GM20000 (cell line): ENCODE data around the gene SPAG16.

Experiments
- DNase-seq: peaks from one replicate; pipeline ENCODE4 v3.0.0; 2012; ENCODE audit warnings: low spot score
- TF ChIP-seq, protein P1 (sequence below): IDR thresholded peaks from 2 replicates; pipeline ENCODE4 v1.5.1; 2012; ENCODE audit warnings: mild to moderate bottlenecking, control low read depth; ENCODE audit errors: extremely low read depth, missing control alignments

Gene SPAG16

DNA sequence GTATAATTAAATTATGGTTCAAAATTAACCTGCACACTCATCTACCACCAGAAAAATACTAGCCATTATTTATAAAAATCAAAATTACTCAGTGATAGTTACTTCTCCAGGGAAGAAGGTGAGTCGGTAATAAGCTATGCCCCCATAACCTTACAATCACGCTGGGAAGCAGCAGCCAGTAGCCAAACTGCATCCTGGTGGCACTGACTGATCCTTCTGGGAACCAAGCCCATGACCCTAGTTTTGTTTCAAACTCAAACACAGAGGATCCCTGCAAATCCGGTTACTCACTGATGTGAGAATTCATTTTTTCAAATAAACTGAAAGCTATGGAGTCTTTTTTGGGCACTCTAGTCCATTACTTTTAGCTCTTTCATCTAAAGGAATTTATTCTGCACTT is 1038.4 kb downstream of the SPAG16 start:
- TF ChIP-seq, protein P1, sequence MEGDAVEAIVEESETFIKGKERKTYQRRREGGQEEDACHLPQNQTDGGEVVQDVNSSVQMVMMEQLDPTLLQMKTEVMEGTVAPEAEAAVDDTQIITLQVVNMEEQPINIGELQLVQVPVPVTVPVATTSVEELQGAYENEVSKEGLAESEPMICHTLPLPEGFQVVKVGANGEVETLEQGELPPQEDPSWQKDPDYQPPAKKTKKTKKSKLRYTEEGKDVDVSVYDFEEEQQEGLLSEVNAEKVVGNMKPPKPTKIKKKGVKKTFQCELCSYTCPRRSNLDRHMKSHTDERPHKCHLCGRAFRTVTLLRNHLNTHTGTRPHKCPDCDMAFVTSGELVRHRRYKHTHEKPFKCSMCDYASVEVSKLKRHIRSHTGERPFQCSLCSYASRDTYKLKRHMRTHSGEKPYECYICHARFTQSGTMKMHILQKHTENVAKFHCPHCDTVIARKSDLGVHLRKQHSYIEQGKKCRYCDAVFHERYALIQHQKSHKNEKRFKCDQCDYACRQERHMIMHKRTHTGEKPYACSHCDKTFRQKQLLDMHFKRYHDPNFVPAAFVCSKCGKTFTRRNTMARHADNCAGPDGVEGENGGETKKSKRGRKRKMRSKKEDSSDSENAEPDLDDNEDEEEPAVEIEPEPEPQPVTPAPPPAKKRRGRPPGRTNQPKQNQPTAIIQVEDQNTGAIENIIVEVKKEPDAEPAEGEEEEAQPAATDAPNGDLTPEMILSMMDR: no peak
- DNase-seq: no peak

DNA sequence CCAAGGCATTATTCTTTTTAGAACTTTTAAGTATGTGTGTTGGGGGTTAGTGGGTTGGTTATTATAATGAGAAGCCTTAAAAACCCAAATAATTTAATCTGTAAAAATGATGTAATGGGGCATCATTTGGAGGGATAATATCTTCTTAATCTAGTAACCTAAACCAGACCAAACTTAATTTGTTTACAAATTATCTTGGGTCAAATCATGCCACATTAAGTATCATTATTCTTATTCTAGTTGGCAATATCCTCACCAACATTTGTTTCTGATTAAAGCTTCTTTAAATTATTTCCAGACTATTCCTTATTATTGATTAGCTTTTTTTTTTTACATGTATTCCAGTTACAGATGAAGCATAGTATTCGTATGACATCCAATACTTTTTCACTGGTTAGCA is 1041.1 kb downstream of the SPAG16 start:
- TF ChIP-seq, protein P1: no peak
- DNase-seq: no peak

GRCh38 chr2:214328941-214329340 is 1044.7 kb downstream of the SPAG16 start:
- no peak for DNase-seq
- TF ChIP-seq, protein P1: no peak

GRCh38 chr2:214341646-214342045 is 1057.4 kb downstream of the SPAG16 start:
- TF ChIP-seq, protein P1: no peak
- DNase-seq: no peak

DNA sequence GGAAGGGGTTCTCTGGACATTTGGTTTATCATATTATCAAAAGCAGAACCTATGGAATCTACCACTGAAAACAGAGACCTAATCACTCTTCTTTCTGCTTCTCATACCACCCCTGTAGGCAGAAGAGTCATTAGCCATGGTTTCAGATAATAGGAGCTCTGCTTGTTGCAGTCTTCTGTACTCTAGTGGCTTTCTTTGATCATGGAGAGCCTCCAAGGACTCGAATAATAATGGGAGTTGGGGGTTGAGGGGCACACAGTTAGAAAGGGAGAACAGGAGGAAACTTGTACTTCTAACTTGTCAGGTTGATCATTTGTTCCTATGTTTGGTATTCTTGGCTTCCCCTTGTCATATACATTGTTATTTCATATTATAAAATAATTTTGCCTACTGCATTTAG is 1074.2 kb downstream of the SPAG16 start:
- TF ChIP-seq, protein P1: no peak

GRCh38 chr2:214361116-214361515 is 1076.9 kb downstream of the SPAG16 start:
- DNase-seq: no peak
- TF ChIP-seq, protein P1: no peak

More for the DNA sequence above, 1074.2 kb downstream of the SPAG16 start:
- no peak for DNase-seq

DNA sequence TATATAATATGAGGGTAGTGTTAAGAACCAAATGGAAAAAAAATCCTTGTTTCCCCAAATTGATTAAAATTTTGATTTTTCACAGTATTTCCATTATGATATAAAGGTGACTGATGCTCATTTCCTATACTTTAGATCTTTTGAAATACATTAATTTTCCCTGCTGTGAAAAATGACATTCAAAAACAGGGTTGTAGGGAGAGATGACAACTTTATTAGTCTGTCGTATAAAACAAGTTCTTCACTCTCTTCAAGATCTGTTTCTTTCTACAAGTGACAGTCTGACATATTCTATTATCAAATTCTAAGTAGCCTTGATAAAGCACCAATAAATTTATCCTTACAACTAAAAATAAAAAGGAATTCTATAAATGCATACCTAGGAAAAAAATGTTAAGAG is 1081.3 kb downstream of the SPAG16 start:
- TF ChIP-seq, protein P1: no peak
- no peak for DNase-seq
